GM19240 (cell line): ENCODE data around the gene TTLL9.
"Not testable (repeated sequence)": the region's sequence is repeated elsewhere in the genome, so short reads cannot be mapped to it uniquely, and the experiment has no call there.

Source experiments
- DNase-seq: peaks from one replicate; pipeline ENCODE4 v3.0.0; 2011; ENCODE audit warnings: low spot score; ENCODE audit not compliant: insufficient read length

Gene TTLL9

DNA sequence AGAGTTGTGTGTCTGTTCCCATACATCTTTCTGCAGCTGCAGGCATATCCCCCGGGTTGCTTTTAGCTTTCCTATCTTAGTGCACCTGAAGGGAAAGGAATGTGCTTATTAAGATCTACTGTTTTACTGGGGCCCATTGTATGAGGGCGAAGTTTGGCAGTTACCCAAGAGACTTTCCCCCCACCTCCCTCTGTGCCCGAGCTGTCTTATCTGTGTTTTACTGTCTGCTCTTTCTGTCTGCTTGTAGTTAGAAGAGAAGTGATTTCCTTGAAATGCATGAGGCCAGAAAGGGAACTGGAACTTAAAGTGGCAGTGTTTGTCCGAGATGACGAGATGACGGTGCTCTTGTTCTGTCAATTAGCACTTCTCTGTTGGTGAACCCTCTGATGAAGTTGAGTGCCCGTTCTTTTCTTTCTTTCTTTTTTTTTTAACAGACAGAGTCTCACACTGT lies 47.6 kb downstream of the TTLL9 start:
- DNase-seq, result not testable (repeated sequence)

DNA sequence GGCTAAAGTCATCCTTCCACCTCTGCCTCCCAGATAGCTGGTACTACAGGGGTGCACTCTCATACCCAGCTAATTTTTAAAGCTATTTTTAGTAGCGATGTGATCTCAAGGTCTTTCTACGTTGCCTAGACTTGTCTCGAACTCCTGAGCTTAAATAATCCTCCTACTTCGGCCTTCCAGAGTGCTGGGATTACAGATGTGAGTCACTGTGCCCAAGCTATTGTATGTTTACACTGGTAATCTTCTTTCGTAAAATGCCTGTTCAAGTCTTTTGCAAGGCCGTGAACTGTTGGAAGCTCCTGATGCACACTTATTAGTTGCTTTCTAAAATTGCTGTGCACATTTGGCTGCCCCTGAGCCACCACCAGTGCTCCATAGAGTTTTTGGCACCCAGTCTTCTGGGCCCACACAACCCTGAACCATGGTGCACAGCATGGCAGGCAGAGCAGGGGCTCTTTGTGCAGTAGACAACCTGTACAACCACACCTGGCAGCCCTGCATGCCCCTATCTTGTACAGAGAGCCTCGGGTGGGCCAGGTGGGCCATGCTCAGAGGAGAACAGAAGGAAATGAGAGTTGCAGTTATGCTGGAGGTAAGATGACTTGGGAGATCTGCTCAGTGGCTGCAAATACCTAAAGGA lies 48.2 kb downstream of the TTLL9 start:
- no peak for DNase-seq

DNA sequence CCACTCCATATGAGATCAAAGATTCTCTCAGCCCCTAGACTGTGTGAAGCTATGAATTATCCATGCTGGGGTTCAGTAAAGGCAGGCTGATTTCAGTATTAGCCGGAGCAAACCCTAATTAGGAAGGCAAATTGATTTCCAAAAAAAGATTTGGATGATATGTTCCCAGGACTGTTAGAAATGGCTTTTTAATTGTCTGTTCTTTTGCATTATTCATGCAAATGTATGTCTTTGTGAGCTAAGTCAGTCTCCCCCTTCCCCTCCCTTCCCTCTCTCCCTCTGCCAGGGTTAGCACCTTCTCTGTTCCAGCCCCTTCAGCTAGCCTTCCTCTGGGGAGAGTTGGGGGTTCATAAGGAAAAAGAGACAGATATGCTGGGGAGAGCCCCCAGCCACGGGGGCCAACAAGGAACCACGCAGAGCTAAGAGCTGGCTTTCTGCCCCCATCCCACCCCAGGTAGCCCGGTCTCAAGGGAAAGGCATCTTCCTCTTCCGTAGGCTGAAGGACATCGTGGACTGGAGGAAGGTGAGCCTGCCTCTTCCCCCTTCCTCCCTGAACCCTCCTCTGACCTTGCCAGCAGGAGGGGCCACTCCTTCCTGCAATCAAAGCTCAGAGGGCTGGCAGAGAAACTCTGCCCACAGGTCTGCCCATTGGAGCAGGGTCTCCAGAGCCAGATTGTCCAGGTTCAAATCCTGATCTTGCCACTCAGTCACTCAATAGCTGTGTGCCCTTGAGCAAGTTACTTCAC lies 49.1 kb downstream of the TTLL9 start:
- DNase-seq, result no peak

DNA sequence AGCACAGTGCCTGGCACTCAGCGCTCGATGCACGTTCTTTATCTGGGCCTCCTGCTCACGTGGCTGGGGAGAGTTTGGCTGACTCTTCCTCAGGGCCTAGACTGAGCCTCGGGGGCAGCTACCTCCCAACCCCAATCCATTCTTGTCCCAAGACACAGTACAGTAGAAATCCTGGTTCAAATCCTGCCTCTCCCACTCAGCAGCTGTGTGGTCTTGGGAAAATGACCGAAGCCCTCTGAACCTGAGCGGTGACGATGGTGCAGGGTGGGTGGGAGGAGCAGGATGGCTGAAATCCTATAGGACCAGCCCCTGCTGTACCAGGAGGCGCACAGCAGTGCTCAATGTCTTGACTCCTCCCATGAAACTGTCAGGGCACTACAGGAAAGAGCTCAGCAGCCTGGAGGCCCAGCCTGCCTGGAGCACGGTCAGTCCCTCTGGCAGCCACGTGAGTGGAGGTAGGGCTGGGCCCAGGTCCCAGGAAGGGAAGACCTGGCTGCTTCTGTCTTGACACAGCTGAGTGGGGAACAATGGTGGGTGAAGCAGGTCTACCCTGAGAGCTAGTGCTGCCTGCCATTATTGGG lies 49.9 kb downstream of the TTLL9 start:
- DNase-seq, result no peak

DNA sequence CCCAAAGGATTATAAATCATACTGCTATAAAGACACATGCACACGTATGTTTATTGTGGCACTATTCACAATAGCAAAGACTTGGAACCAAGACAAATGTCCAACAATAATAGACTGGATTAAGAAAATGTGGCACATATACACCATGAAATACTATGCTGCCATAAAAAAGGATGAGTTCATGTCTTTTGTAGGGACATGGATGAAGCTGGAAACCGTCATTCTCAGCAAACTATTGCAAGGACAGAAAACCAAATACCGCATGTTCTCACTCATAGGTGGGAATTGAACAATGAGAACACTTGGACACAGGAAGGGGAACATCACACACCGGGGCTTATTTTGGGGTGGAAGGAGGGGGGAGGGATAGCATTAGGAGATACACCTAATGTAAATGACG lies 51.0 kb downstream of the TTLL9 start:
- DNase-seq, result not testable (repeated sequence)

DNA sequence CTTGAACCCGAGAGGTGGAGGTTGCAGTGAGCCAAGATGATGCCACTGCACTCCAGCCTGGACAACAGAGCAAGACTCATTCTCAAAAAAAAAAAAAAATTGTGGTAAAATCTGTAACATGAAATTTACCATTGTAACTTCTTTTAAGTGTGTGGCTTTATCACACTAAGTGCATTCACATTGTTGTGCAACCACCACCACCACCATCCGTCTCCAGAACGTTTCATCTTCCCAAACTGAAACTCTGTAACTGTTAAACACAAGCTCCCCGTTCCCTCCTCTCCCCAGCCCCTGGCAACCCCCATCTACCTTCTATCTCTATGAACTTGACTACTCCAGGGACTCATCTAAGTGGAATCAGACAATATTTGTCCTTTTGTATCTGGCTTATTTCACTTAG lies 51.7 kb downstream of the TTLL9 start:
- no peak for DNase-seq

DNA sequence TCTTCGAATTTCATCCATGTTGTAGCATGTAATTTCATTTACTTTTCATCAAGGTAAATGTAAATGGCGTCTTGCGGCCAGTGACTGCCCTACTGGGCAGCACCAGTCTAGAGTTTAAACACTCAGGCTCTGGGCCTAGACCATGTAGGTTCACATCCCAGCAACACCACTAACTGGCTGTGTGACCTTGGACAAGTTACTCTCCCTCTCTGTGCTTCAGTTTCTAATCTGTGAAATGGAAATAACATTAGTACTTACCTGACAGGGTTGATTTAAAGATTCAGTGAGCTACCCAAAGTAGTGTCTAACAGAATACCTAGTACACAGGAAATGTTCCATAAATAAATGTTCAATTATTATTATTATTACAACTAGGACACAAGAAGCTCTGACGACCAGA lies 52.2 kb downstream of the TTLL9 start:
- no peak for DNase-seq

DNA sequence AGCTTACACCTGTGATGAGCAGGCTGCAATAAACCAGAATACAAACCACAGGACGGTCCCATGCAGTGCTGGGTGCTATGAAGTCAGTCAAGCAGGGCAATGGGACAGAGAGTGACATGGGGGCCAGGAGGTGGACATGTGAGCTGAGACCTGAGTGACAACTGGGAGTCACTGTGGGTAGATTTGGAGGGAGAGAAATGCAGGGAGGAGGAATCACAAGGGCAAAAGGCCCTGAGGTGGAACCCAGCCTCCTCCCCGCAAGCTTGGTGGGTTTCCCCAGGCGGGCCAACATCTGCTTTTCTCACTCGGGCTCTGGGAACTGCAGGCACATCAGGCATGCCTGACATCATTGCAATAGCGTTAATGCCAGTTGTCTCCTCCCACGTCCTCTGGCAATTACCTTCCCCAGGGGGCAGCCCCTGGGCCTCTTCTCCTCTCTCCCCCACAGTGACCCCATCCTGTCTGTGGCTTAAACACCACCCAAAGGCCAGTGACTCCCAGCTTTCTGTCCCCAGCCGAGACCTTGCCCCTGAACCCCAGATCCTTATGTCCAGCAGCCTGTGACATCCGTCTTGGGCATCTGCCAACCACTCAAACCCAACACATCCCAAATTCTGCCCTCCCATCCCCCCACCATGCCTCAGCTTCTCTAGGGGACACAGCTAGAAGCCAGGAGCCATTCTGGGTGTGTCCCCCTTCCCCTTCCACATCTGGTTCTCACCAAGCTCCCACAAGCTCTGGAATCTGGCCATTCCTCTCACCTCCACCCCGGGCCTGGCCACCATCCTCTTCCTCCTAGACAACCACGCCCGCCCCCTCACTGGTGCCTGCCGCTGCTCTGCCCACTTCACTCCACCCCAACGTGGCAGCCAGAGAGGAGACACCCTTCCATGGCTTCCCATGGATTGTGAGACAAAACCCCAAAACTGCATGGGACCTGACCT lies 53.2 kb downstream of the TTLL9 start:
- no peak for DNase-seq

DNA sequence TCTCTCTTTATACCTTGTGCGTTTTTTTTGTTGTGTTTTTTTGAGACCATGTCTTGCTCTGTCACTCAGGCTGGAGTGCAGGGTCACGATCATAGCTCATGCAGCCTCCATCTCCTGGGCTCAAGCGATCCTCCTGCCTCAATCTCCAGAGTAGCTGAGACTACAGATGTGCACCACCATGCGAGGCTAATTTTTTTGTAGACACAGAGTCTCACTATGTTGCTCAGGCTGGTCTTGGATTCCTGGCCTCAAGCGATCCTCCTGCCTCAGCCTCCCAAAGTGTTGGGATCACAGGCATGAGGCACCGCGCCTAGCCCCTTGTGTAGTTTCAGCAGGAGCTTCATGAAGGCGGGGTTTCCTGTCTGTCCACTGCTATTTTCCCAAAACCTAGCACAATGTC lies 54.1 kb downstream of the TTLL9 start:
- DNase-seq, result no peak

DNA sequence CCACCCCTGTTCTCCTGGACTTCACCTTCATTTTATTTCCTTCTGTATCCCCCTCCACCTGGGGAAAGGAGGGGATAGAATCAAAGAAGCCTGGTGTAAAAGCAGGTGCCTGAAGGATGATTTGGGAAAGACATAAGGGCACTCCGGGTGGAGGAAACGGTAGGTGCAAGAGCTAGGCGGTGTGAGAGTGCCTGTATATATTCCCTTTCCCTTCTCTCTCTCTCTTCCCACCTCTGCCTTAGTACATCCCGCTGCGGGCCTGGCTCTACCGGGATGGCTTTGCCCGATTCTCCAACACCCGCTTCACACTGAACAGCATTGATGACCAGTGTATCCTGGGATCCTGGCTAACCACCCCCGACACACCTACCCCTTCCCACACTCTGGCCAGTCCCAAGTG lies 55.2 kb downstream of the TTLL9 start:
- no peak for DNase-seq

DNA sequence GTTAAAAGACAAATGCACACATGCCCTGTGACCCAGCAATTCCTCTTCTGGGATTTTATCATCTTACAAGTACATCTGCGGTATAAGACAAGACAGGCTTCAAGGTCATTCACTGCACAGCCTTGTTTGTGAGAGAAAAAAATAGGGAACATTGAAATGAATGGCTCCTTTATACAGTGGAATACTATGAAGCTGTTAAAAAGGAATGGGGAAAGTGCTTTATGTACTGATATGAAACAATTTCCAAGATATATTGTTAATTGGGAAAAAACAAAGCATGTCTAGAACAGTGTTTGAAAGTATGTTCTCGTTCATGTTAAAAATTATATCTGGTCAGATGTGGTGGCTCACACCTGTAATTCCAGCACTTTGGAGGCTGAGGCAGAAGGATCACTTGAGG lies 56.1 kb downstream of the TTLL9 start:
- DNase-seq, result no peak

DNA sequence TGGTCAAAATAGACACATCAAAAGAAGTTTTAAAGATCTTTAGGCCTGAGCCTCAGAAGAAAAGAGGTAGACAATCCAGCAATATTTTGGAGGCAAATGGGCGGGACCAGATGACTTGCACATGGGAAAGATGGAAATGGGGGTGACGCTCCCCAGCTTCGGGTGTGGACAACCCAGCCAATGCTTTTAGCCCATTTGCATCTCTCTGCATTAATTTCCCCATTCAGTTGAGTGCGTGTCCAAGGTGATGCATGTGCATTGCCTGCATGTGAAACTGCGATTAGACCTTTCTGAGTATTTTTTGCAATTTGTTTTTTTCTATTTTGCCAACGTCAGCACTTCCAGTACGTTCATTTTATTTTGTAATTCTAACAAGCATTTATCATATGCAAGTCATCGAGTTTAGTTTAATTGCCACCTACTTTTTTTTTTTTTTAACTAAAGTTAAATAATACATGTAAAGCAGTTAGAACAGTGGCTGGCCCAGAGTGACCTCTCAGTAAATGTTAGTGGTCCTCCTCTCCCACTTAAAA lies 57.3 kb downstream of the TTLL9 start:
- no peak for DNase-seq

DNA sequence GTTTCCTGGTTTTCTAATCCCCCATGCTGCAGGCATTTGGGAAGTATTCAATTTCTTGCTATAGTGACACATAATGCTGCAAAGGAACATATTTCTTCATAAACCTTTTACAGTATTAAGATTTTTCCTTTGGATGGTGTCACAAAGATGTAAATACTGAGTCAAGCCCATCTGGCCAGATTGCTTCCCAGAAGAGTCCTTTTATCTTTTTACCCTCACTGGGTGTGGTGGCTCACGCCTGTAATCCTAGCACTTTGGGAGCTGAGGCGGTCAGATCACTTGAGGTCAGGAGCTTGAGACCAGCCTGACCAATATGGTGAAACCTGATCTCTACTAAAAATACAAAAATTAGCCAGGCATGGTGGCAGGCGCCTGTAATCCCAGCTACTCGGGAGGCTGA lies 59.2 kb downstream of the TTLL9 start:
- not testable (repeated sequence) for DNase-seq

DNA sequence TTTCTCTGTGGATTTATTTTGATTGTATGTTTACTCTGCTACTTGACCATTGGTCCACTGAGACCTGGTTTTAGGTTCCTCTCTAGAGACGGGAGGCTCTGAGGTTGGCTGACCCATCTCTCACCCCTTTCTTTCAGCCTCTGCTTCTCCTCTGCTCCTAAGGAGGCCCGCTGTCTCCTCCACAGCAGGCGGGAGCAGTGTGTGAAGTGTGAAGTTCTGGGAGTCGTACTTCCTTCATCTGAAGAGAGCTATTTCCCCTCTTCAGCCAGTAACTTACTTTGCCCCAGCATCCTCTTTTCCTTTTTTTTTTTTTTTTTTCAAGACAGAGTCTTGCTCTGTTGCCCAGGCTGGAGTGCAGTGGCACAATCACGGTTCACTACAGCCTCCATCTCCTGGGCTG lies 60.3 kb downstream of the TTLL9 start:
- no peak for DNase-seq

DNA sequence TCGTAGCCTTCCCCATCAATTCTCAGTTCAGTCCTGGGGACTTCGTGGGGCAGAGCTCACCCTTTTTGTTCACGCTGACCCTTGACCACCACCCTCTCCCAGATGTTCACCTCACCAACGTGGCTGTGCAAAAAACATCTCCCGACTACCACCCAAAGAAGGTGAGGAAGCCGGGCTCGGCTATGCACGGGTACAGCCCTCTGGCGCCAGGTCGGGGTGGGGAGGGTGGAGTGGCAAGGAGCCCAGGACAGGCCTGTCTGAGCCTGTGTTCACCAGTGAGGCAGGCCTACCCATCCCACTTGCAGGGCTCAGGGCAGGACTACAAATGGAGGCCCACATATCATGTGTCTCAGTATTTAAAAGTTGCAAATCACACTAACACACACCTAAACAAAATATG lies 63.3 kb downstream of the TTLL9 start:
- no peak for DNase-seq

DNA sequence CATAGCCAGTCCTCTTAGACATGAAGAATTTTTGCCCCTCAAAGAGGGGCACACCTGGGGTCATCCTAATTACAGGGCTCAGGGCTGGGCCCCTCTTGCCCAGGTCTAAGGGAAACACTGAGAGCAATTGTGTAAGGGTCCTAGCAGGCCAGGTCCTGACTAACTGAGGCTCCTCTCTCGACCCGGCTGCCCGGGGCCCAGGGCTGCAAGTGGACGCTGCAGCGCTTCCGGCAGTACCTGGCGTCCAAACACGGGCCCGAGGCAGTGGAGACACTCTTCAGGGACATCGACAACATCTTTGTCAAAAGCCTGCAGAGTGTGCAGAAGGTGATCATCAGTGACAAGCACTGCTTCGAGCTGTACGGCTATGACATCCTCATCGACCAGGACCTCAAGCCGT lies 64.1 kb downstream of the TTLL9 start:
- DNase-seq, result no peak

DNA sequence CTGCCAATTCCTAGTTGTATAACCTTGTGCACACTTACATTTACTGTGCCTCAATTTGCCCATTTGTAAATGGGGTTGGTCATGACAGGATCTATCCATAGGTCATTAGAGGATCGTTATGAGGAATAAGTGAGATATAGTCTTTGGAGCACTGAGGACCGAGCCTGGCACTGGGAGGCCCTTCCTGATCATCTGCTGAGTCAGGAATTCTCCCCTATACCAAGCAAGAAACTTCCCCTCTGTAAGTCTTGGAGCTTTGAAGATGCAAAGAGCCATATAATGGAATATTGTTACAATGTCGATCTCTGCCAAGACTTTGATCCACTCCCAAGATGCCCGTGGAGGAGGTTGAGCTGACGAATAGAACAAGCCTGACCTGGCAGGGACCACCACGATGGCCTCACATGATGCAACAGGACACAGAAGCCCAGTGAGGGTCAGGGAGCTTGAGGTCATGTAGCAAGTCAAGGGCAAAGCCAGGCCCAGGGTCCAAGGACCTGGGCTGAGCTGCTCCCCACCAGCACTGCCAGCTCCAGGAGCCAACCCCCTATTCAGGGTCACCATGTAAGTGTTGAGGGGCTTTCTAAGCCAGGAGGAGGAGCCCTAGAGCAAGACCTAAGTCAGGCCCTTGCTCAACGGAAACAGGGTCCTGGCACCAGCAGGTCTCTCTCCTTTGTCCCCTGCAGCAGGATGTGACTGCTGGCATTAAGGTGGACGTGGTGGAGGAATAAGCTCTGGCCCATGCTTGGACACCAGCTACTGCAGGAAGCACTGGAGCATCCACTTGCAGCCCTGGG lies 64.7 kb downstream of the TTLL9 start:
- no peak for DNase-seq

DNA sequence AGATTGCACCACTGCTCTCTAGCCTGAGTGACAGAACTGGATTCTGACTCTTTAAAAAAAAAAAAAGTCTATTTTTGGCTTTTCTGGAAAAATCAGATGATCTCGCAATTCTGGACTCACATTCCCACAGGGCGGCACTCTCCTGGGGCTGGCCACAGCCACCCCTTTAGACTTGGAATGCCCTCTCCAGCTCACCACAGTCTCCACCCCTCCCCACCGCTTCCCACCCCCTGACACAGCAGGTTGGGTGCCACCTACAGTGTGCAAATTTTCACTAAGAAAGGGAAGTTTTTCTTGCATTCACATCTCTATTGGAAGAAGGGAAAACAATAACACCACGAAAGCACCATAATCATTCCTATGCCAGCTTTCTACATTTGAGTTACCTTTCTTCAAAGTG lies 66.0 kb downstream of the TTLL9 start:
- no peak for DNase-seq

DNA sequence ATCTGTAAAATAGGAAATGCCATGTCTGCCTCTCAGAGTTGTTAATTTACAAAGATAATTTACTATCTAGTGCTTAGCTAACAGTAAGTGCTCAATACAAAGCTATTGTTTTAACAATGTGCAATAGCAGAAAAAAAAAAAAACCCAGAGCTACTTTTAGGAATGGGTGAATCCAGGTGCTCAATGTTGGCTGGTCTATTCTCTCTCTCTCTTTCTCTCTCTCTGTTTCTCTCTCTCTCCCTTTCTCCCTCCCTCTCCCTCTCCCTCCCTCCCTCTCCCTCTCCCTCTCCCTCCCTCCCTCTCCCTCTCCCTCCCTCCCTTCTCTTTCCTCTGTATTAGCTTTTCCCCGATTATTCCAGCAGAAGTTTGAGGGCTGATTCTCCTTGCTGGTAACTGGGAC lies 67.4 kb downstream of the TTLL9 start:
- no peak for DNase-seq

DNA sequence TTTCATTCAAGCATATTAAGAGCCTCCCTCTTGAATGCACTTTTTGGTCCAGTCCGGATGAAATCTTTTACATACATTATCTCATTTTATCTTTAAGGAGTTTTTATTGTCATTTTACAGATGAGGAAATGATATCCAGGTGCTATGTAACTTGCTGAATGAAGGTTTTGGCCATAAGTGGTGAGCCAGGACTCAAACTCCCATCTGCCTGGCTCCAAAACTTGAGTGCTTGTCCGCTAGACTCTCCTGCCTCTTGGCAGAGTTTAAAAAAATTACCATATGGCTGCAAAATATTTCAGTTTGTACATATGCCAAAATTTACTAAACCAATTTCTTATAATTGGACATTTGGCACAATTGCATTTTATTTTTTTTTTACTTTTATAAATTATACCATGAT lies 69.2 kb downstream of the TTLL9 start:
- no peak for DNase-seq

DNA sequence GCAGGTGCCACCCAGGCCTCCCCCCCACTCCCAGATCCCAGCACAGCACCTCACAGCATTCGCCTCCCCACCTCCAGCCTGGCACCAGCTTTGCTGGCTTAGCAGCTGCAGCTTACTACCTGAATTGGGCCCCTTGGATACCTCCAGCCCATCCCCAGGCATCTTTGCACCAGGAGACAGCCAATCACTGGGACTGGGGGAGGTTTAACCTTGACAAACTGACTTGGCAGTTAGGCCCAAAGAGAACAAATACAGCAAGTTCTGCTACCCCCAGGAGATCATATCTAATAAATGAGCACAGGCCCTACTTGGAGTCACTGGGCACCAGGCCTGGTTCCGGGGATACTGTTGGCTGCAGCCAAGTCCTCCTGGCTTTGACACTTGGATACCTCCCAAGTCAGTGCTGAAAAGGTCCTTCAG lies 72.6 kb downstream of the TTLL9 start:
- DNase-seq, result no peak
